Left renal cortex interstitium (tissue), 4 donors: ENCODE data around the gene CCDC142. TPM values are rescaled to one million over a fixed set of nuclear protein-coding genes. Genes with fewer than 3 reads are reported as not detected.
A peak's percentile ranks its signal among the peaks of the same experiment; 100 is the strongest.
"Not testable (repeated sequence)": the region's sequence is repeated elsewhere in the genome, so short reads cannot be mapped to it uniquely, and the experiment has no call there.

Source experiments
- DNase-seq, 4 donors: peaks; one replicate each; pipeline ENCODE4 v3.0.0-alpha.2; 2013; ENCODE audit warnings: low read depth in 4 of 4, low spot score in 2 of 4, missing footprints in 1 of 4
- polyA plus RNA-seq, 4 donors: library from polyadenylated mRNA; unstranded; fragments of 120-200 nt; gene quantifications; one replicate each; pipeline ENCODE4 v1.2.1, GENCODE V29; 2013; ENCODE audit not compliant: insufficient read length in 4 of 4

Gene CCDC142
- polyA plus RNA-seq, 4 donors, result 8.5 to 19.7 (median 13.4) TPM

GRCh38 chr2:74472945-74473258 is 9.9 kb downstream of the CCDC142 start:
- no peak for DNase-seq

GRCh38 chr2:74472086-74472944 is 10.5 kb downstream of the CCDC142 start, which contains the start of gene MRPL53:
Gene MRPL53, minus strand, starts transcription at chr2:74472680. Its CDS starts 20 bp downstream, at chr2:74472660.
- DNase-seq, result peak; percentile 89 to 95 (median 92)

- no peak for DNase-seq
Observed at GRCh38 chr2:74471332-74472065, 11.3 kb downstream of the CCDC142 start.

- DNase-seq, result not testable (repeated sequence)
Observed at GRCh38 chr2:74470742-74471141, 12.1 kb downstream of the CCDC142 start.

GRCh38 chr2:74464406-74464805 is 18.4 kb downstream of the CCDC142 start:
- no peak for DNase-seq

GRCh38 chr2:74462786-74463105 is 20.1 kb downstream of the CCDC142 start:
- DNase-seq, result no peak

GRCh38 chr2:74462054-74462785 is 20.6 kb downstream of the CCDC142 start:
- no peak for DNase-seq

GRCh38 chr2:74461187-74462053 is 21.4 kb downstream of the CCDC142 start:
- no peak for DNase-seq

- DNase-seq, result not testable (repeated sequence)
Observed at GRCh38 chr2:74460187-74460586, 22.6 kb downstream of the CCDC142 start.

GRCh38 chr2:74459503-74460118 is 23.2 kb downstream of the CCDC142 start:
- not testable (repeated sequence) for DNase-seq

- DNase-seq, result no peak
Observed at GRCh38 chr2:74458938-74459363, 23.8 kb downstream of the CCDC142 start.

GRCh38 chr2:74458132-74458937 is 24.5 kb downstream of the CCDC142 start, which contains the start of gene WBP1:
Gene WBP1, plus strand, starts transcription at chr2:74458438. Its CDS starts 165 bp downstream, at chr2:74458603.
- DNase-seq, result peak; percentile 99 to 100 (median 100)

GRCh38 chr2:74457549-74458131 is 25.2 kb downstream of the CCDC142 start:
- no peak for DNase-seq

GRCh38 chr2:74457129-74457548 is 25.7 kb downstream of the CCDC142 start:
- no peak for DNase-seq

GRCh38 chr2:74454654-74455511 is 27.9 kb downstream of the CCDC142 start, which contains the start of gene INO80B:
Gene INO80B, plus strand, starts transcription at chr2:74455087. Its CDS starts 30 bp downstream, at chr2:74455117.
- peak in 3 of 4 donors; percentile 96 to 98 (median 96) for DNase-seq

- no peak for DNase-seq
Observed at GRCh38 chr2:74450570-74451190, 32.1 kb downstream of the CCDC142 start.

- DNase-seq, result no peak
Observed at GRCh38 chr2:74448771-74449170, 34.0 kb downstream of the CCDC142 start.
